ENCODE results near the gene NOL6. TPM values are rescaled to one million over a fixed set of nuclear protein-coding genes. Genes with fewer than 3 reads are reported as not detected.
"Not testable (repeated sequence)": the region's sequence is repeated elsewhere in the genome, so short reads cannot be mapped to it uniquely, and the experiment has no call there.

The NOL6 gene
- total RNA-seq, 1 experiment from 2014 or later, result 48.5 TPM

DNA sequence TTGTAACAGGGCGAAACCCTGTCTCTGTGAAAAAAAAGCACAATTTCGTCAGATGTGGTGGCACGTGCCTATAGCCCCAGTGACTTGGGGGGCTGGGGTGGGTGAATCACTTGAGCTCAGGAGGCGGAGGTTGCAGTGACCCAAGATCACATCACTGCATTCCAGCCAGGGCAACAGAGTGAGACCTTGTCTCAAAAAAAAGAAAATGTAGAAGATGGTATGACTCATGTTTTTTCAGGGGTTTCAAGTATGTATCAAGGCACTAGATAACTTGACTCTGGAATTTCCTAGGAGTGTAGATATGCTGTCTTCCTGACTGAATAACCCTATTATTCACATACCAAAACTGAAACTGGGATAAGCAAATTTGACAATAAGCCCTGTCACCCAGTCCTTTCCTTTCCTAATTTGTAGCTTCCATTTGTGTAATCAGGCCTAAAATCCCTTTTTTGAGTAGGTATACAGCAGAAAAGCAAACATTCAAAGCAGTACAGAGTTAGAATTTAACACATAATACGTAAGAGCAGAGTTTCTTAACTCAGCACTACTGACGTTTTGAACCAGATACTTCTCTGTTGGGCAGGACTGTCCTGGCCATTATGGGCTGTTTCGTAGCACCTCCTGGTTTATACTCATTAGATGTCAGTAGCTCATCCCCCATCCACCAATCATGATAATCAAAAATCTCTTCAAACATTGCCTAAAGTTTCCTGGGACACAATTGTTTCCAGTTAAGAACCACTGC lies 33.1 kb upstream of the NOL6 start (continued):
- TF ChIP-seq, protein P1, sequence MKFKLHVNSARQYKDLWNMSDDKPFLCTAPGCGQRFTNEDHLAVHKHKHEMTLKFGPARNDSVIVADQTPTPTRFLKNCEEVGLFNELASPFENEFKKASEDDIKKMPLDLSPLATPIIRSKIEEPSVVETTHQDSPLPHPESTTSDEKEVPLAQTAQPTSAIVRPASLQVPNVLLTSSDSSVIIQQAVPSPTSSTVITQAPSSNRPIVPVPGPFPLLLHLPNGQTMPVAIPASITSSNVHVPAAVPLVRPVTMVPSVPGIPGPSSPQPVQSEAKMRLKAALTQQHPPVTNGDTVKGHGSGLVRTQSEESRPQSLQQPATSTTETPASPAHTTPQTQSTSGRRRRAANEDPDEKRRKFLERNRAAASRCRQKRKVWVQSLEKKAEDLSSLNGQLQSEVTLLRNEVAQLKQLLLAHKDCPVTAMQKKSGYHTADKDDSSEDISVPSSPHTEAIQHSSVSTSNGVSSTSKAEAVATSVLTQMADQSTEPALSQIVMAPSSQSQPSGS (CRISPR knock-in tag; IDR thresholded peaks at IDR 0.05; ENCODE audit: borderline replicate concordance, low read depth), result no peak
- TF ChIP-seq TCF7 (CRISPR knock-in tag; IDR thresholded peaks at IDR 0.05; ENCODE audit: low read depth), result no peak
- TF ChIP-seq, protein P2, sequence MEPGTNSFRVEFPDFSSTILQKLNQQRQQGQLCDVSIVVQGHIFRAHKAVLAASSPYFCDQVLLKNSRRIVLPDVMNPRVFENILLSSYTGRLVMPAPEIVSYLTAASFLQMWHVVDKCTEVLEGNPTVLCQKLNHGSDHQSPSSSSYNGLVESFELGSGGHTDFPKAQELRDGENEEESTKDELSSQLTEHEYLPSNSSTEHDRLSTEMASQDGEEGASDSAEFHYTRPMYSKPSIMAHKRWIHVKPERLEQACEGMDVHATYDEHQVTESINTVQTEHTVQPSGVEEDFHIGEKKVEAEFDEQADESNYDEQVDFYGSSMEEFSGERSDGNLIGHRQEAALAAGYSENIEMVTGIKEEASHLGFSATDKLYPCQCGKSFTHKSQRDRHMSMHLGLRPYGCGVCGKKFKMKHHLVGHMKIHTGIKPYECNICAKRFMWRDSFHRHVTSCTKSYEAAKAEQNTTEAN (CRISPR knock-in tag; IDR thresholded peaks at IDR 0.05), result no peak

DNA sequence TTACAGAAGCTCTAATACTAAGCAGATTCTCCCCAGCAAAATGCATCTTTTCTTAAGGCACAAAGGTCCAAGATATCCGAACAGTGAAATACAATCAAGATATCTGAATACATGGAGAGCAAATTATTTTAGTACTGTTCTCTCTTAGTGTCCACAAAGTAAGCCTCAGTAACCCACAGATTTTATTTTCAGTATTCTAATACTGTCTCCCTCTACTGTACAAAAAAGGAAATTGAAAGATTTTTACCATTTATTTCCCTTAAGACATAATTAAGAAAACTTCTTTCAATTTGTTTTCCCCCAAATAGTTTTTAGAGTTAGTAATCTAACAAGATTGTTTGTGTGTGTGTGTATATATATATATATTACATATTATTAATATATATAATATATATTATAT lies 24.7 kb upstream of the NOL6 start:
- H3K4me3 Mint-ChIP-seq, result no peak overlapping the region
- TF ChIP-seq, protein P3, sequence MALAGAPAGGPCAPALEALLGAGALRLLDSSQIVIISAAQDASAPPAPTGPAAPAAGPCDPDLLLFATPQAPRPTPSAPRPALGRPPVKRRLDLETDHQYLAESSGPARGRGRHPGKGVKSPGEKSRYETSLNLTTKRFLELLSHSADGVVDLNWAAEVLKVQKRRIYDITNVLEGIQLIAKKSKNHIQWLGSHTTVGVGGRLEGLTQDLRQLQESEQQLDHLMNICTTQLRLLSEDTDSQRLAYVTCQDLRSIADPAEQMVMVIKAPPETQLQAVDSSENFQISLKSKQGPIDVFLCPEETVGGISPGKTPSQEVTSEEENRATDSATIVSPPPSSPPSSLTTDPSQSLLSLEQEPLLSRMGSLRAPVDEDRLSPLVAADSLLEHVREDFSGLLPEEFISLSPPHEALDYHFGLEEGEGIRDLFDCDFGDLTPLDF (CRISPR knock-in tag; IDR thresholded peaks at IDR 0.05), result no peak
- TF ChIP-seq, protein P4, sequence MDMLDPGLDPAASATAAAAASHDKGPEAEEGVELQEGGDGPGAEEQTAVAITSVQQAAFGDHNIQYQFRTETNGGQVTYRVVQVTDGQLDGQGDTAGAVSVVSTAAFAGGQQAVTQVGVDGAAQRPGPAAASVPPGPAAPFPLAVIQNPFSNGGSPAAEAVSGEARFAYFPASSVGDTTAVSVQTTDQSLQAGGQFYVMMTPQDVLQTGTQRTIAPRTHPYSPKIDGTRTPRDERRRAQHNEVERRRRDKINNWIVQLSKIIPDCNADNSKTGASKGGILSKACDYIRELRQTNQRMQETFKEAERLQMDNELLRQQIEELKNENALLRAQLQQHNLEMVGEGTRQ (CRISPR knock-in tag; IDR thresholded peaks at IDR 0.05), result no peak
- TF ChIP-seq ZNF263 (CRISPR knock-in tag; IDR thresholded peaks at IDR 0.05; ENCODE audit: low read depth) (no peak), ESRRA (CRISPR knock-in tag; IDR thresholded peaks at IDR 0.05; ENCODE audit: borderline replicate concordance) (no peak), CREM (CRISPR knock-in tag; IDR thresholded peaks at IDR 0.05) (no peak), JAZF1 (CRISPR knock-in tag; IDR thresholded peaks at IDR 0.05) (no peak)
- ChIA-PET POLR2A (no interaction called here), CTCF (no interaction called here)
- peaks cover 4% of the 10 kb centered on the region; the same call in 1 of the 2 replicates for H3K27me3 Mint-ChIP-seq (ENCODE audit: low read depth)
- H3K36me3 Mint-ChIP-seq, result no peaks in the 10 kb centered on the region
- H3K4me1 Mint-ChIP-seq, result no peaks in the 10 kb centered on the region
- H3K9me3 Mint-ChIP-seq, result no peaks in the 10 kb centered on the region
- no peak for ATAC-seq
- H3K27ac Mint-ChIP-seq, result no peak overlapping the region
- no peak for DNase-seq (ENCODE audit: low spot score)

DNA sequence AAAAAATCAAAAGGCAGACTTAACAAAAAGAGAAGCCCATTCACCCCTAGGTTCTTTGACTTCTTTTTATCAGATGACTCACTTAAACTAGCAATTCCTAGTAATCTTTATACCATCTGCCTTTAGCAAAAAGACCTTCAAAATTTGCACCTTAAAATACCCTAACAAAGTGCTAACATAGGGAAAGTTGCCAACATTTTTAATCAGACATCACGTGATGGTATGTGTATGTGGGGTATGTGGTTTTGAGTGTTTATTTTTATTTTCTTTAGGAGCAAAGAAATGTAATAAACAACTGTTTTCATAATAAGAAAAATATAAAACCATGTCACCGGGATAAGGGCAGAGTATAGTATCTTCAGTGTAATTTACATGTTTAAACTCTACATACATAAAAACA lies 20.1 kb upstream of the NOL6 start:
- H3K4me1 Mint-ChIP-seq; H3K4me3 Mint-ChIP-seq; H3K36me3 Mint-ChIP-seq; CTCF ChIA-PET; H3K9me3 Mint-ChIP-seq; H3K27me3 Mint-ChIP-seq (ENCODE audit: low read depth); ATAC-seq; H3K27ac Mint-ChIP-seq; DNase-seq (ENCODE audit: low spot score); POLR2A ChIA-PET: not testable (repeated sequence)

DNA sequence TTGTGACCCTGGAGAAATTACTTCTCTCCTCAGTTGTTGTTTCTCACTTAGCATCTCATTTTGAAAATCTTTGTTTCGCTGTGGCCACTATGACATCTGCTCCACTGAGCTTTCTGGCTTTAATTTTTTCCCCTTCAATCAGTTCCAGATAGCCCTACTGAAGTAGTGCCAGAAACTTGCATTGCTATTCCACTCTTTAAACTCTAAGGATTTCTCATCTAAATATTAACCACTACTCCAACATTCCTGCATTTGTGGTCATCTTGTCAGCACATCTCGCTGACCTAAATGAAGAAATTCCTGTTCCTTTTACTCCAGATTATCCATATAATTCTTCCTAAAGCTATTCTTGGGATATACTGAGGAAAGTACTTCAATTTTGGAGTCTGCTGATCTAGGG lies 15.3 kb upstream of the NOL6 start:
- Mint-ChIP-seq H3K27me3 (ENCODE audit: low read depth) (peaks cover 2% of the 10 kb centered on the region; the same call in 1 of the 2 replicates), H3K27ac (no peak overlapping the region), H3K36me3 (no peaks in the 10 kb centered on the region), H3K4me3 (no peak overlapping the region), H3K9me3 (no peaks in the 10 kb centered on the region), H3K4me1 (no peaks in the 10 kb centered on the region)
- DNase-seq (ENCODE audit: low spot score) (no peak), ATAC-seq (no peak)
- ChIA-PET CTCF (interaction anchor here (1.0 kb wide), 1 partner anchor 233 kb away, joined by 3 read pairs; no protein-coding TSS in a partner anchor), POLR2A (no interaction called here)
- TF ChIP-seq, protein P5, sequence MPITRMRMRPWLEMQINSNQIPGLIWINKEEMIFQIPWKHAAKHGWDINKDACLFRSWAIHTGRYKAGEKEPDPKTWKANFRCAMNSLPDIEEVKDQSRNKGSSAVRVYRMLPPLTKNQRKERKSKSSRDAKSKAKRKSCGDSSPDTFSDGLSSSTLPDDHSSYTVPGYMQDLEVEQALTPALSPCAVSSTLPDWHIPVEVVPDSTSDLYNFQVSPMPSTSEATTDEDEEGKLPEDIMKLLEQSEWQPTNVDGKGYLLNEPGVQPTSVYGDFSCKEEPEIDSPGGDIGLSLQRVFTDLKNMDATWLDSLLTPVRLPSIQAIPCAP (CRISPR knock-in tag; IDR thresholded peaks at IDR 0.05), result no peak
- TF ChIP-seq MXD4 (CRISPR knock-in tag; IDR thresholded peaks at IDR 0.05; ENCODE audit: borderline replicate concordance) (no peak), ATF1 (CRISPR knock-in tag; IDR thresholded peaks at IDR 0.05) (no peak), TEAD1 (CRISPR knock-in tag; IDR thresholded peaks at IDR 0.05) (no peak), SMAD4 (CRISPR knock-in tag; IDR thresholded peaks at IDR 0.05) (no peak)
- TF ChIP-seq, protein P6, sequence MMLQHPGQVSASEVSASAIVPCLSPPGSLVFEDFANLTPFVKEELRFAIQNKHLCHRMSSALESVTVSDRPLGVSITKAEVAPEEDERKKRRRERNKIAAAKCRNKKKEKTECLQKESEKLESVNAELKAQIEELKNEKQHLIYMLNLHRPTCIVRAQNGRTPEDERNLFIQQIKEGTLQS (CRISPR knock-in tag; conservative IDR thresholded peaks at IDR 0.05), result no peak

DNA sequence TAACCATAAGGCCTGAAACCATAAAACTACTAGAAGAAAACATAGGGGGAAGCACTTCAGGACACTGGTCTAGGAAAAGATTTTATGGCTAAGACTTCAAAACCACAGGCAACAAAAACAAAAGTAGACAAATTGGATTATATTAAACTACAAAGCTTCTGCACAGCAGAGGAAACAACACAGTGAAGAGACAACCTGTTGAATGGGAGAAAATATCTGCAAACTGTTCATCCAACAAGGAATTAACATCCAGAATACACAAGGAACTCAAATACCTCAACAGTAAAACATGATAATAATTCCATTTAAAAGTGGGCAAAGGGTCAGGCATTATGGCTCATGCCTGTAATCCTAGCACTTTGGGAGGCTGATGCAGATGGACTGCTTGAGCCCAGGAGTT lies 11.6 kb upstream of the NOL6 start:
- POLR2A ChIA-PET; H3K4me3 Mint-ChIP-seq; H3K27ac Mint-ChIP-seq; CTCF ChIA-PET; DNase-seq (ENCODE audit: low spot score); ATAC-seq; H3K4me1 Mint-ChIP-seq; H3K36me3 Mint-ChIP-seq; H3K9me3 Mint-ChIP-seq; H3K27me3 Mint-ChIP-seq (ENCODE audit: low read depth): not testable (repeated sequence)

Measured in WTC11 (cell line).